GM12872 (cell line): ENCODE data around the gene MPZL2.

Experiments
- TF ChIP-seq, protein P1 (sequence below): IDR thresholded peaks from 3 replicates; pipeline ENCODE4 v1.5.1; 2011; ENCODE audit warnings: low read depth, mild to moderate bottlenecking, low read length, moderate library complexity; ENCODE audit not compliant: insufficient read depth

The MPZL2 gene

DNA sequence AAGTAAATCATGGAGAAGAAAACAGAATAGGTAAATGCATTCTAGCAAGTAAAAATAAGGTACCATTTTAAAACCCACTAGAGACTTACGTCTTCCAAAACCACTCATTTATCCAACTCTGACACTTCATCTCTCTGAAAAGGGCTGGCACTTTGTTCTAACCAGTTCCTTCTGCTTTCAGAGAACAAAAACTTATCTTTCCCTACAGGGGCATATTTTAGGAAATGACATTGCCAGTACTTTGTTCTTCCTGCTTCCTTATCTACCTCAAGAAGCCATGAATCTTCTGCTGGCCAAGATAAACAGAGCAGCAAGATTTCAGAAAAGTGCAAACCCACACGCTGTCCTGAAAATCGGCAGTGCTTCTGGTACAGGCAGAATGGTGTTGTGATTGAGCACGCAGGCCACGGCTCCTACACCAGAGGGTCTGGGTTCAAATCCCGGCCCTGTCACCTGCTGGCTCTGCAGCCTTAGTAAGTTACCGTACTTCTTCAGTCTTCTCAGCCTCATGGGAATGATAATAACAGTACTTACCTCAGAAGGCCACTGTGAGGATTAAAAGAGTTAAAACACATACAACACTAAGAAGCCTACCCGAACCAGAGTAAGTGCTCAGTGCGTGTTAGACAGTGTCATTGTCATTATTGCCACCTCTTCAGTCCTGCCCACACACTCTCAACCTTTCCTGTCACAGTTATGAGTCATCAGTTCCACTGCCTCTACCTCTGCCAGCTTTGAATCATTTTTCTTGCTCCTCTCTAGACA, 22.9 kb downstream of the MPZL2 start:
- TF ChIP-seq, protein P1, sequence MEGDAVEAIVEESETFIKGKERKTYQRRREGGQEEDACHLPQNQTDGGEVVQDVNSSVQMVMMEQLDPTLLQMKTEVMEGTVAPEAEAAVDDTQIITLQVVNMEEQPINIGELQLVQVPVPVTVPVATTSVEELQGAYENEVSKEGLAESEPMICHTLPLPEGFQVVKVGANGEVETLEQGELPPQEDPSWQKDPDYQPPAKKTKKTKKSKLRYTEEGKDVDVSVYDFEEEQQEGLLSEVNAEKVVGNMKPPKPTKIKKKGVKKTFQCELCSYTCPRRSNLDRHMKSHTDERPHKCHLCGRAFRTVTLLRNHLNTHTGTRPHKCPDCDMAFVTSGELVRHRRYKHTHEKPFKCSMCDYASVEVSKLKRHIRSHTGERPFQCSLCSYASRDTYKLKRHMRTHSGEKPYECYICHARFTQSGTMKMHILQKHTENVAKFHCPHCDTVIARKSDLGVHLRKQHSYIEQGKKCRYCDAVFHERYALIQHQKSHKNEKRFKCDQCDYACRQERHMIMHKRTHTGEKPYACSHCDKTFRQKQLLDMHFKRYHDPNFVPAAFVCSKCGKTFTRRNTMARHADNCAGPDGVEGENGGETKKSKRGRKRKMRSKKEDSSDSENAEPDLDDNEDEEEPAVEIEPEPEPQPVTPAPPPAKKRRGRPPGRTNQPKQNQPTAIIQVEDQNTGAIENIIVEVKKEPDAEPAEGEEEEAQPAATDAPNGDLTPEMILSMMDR = no peak

DNA sequence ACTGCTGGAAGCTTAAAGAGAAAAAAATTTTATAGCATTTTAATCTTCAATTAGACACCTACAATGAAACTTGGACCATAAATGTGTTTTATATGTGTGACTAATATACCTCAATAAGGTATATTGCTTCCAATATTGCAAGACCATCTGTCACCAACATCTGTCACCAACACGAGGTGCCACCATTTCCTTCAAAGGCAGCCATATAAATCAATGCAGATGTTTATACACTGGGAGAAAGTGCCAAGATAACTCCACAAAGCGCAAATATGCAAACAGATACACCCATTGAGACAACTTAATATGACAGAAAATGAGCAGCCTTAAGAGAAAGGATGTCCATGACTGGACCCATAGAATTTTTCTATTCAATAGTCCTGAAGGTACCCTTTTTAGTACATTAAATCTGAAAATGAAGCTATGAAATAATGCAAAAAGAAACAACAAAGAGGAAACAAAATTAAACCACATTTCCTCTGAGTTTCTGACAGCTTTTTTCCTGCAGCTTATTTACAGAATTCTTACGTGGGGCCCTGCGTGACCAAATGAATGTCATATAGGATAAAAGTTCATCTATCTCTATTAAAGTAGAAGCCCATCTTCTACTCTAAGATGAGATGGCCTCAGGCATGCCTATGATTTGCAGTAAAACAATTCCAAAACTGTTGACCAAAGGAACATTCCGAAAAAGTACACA, 24.4 kb downstream of the MPZL2 start:
- TF ChIP-seq, protein P1 = no peak

DNA sequence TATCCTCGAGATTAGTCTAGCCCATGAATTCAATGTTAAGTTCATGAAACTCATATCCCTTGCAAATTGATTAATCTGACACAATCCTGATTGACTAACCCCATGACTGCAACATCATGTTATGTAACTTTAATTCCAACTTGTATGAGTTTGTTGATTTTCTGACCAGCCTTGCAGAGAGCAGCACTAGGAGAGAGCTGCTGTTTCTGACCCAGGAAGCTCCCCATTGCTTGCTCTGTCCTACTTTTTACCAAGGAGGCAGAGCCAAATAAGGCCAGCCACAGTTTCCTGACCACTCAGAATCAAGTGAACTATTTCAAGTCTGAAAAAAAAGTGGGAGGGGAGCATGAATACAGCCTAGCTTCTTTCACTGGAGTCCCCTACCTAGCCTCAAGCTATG, 25.2 kb downstream of the MPZL2 start:
- TF ChIP-seq, protein P1 = no peak

DNA sequence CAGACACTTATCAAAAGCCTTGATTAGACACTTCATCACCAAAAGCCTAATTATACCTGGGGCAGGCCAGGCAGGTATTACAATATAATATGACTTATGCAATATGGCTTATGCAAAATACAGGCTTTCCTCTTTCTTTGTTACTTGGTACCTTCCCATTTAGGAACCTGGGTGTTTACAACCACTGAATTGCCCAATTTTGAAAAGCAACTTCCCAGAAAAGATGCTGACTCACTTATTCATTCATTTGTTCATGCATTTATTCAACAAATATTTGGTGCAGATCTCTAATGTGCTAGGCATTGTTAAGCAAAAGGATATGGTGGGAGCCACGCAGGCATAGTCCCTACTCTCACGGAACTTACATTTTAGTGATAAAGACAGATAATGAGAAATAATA, 25.7 kb downstream of the MPZL2 start:
- TF ChIP-seq, protein P1 = no peak

- TF ChIP-seq, protein P1 = no peak
Measured at GRCh38 chr11:118236170-118236569, 27.9 kb downstream of the MPZL2 start.

DNA sequence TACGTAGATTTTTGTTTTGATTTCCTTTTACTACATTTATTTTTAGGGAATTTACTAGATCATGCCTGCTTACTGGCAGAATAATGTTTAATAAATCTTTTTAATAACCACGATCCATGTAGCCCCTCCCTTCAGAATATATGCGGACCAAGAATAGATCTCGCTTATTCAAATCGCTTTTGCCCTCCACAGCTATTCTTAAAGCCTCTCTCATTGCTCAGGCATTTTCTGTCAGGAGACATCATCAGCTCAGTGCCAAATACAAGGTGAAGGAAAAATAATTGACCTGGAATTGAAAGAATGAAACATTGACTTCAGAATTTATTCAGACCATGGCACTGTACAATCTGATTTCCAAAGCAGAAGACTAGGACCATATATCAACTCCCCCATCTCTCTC, 29.3 kb downstream of the MPZL2 start:
- TF ChIP-seq, protein P1 = no peak

DNA sequence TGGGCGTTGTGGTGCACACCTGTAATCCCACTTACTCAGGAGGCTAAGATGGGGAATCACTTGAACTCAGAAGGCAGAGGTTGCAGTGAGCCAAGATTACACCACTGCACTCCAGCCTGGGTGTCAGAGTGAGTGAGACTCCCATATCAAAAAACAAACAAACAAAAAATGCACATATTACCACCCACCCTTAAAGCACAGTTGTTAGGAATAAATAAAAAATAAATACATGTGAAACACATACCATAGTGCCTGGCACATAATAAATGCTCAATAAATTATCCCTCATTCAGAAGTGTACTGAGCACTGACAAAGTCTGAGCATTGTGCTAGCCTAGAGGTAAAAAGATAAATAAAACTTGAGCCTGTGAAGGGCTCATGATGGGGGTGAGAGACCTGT, 30.2 kb downstream of the MPZL2 start:
- TF ChIP-seq, protein P1 = no peak
